HG03095 (cell line): Measurements from ENCODE around the gene LMTK2.

Source experiments
- ATAC-seq: cut with Tn5 transposase; IDR thresholded peaks from one replicate; pipeline ENCODE4 v1.9.1; 2021; ENCODE audit warnings: moderate library complexity; ENCODE audit not compliant: unreplicated experiment

Gene LMTK2

GRCh38 chr7:98231493-98232262 is 125.0 kb downstream of the LMTK2 start:
- no peak for ATAC-seq

- no peak for ATAC-seq
Observed at GRCh38 chr7:98232263-98232585, 125.6 kb downstream of the LMTK2 start.

DNA sequence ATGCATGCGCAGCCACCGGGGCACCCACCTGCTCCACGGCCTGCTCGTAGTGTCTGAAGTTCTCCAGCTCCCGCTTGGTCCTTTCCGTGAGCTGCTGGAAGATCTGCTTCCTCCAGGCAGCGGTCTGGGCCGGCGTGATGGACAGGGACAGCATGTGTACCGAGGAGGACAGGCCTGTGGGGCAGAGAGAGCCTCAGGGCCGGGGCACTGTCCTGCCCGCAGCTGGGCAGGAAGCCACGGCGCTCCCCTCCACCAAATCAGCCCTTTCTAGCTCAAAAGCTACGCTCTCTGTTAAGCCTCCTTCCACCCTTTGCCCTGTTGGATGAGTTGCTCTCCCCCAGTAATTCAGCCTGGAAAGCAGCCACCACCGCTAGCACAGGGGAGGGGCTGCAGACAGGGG is 126.1 kb downstream of the LMTK2 start:
- ATAC-seq, result no peak

DNA sequence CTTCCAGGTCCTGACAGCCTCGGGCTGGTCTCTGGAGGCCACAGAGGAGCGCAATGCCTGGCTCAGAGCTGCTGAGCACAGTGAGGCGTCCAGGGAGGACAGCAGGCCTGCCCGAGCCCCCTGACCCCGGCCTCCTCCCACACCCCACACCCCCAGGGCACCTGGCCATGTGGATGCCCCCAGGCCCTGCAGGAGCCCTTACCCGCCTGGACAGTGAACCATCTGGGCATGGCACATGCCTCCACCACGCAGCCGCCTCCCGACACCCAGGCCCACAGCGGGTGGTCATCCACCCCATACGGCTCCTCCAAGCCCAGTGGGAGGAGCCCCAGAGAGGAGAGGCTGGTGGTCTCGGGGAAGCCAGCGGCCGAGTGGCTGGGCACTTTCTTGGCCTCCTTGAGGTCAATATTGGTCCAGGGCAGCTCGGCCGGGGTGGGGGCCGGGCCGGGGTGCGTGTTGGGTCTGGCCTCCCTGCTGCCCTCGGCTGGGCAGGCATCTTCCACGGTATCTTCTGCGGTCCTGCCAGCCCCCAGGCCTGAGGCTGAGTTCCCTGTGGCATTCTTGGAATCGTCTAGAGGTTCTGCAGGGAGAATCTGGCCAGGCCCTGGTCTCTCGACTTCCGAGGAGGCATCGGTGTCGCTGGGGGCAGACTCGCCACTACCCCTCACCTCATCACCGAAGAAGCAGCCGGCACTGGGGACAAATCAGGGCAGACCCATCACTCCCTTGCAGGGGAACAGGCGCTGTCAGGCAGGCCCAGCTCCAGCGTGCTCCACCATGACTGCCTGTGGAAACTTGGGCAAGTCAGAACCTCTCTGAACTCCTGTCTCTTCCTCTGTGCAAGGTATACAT is 126.8 kb downstream of the LMTK2 start:
- no peak for ATAC-seq

DNA sequence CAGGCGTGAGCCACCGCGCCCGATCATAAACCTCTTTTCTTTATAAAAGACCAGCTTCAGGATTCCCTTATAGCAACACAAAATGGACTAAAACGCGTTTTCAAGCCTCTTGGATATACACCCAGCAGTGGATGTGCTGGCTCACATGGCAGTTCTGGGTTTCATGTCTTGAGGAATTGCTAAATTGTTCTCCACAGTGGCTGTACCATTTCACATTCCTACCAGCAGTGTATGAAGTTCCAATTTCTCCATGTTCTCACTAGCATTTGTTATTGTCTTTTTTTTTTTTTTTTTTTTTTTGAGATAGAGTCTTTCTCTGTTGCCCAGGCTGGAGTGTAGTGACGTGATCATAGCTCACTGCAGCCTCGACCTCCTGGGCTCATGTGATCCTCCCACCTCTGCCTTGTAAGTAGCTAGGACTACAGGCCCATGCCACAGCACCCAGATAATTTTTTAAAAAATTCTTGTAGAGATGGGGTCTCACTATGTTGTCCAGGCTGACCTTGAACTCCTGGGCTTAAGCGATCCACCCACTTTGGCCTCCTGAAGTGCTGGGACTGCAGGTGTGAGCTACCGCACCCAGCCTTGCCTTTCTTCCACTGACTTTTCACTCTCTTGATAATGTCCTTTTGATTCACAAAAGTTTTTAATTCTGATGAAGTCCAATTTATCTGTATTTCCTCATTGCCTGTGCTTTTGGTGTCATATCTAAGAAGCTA is 127.9 kb downstream of the LMTK2 start:
- no peak for ATAC-seq

DNA sequence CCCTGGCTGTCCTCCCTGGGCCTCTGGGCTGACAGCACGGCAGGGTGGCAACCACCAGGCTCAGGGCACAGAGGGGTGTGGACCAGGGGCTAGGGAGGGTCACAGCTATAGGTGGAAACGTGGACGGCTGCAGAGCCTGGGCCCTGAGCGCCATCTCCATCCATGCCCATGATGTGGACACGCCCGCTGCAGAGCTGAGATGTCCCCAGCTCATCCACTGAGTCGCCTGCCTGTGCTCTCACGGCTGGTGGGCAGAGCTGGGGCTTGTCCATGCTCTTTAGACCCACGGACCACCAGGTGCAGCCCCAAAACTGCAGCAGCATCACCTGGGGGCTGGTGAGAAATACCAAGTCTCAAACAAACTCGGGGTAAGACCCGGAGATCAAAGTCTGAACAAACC is 129.2 kb downstream of the LMTK2 start:
- ATAC-seq, result no peak

GRCh38 chr7:98236355-98237185 is 129.9 kb downstream of the LMTK2 start:
- ATAC-seq, result no peak

- ATAC-seq, result no peak
Observed at GRCh38 chr7:98238076-98238475, 131.4 kb downstream of the LMTK2 start.

DNA sequence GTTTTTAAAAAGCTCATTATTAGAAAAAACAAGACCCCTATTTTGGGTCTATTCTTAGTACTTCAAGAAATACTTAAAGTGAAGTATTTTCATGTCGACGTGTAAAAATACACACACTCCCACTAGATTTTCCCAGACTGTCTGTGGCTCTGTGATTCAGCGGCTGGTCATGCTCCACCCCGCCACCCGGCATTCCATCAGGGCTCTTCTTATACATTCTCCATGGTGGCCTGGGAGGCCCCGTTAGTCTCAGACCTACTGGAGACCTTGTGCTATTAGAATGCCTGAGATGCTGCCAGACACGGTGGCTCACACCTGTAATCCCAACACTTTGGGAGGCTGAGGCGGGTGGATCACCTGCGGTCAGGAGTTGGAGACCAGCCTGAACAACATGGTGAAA is 132.3 kb downstream of the LMTK2 start:
- ATAC-seq, result no peak

DNA sequence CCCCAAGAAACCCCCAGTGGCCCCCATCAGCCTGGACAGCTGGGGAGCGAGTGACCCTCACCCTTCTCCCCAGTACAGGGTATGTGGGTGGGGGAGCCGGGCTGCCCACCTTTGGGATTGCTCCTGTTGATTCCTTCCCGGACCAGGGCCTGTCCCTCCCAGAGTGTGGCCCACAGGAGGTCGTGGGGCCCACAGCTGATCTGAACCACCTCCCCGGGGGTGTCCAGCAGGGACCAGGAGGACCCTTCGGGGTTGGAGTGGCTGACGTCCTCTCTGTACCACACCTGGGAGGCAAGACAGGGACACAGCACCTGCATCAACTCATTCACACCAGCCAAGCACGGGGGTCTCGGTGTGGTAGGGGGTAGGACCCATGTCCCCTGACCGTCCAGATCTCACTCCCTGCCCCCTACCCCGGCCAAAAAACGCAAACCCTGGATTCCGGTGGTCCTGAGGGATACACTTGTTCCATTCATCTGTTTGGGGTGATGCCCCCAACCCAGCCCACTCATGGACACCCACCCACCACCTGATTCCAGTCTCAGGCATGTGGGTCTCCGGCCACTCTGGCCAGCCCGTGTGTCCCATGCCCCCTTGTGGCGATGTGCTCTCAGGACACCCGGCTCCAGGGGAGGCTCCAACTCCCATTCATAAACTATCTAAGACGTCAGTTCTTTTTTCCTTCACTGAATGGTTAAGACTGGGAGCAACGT is 134.5 kb downstream of the LMTK2 start:
- ATAC-seq, result peak; percentile 60

- no peak for ATAC-seq
Observed at GRCh38 chr7:98241674-98242241, 135.1 kb downstream of the LMTK2 start.

DNA sequence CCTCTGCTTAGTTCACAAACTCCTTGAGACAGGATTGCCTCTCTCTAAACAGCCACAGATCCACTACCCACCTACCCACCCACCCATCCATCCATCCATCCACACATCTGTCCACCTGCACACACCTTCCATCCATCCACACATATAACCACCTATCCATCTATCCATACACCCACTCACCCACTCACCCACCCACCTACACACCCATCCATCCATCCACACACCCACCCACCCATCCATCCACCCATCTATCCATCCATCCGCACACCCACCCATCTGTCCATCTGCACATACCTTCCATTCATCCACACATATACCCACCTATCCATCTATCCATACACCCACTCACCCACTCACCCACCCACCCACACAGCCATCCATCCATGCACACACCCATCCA is 135.7 kb downstream of the LMTK2 start:
- ATAC-seq, result no peak

- no peak for ATAC-seq
Observed at GRCh38 chr7:98242934-98243333, 136.3 kb downstream of the LMTK2 start.

GRCh38 chr7:98244871-98245270 is 138.2 kb downstream of the LMTK2 start:
- no peak for ATAC-seq

GRCh38 chr7:98248156-98248555 is 141.5 kb downstream of the LMTK2 start:
- ATAC-seq, result no peak

DNA sequence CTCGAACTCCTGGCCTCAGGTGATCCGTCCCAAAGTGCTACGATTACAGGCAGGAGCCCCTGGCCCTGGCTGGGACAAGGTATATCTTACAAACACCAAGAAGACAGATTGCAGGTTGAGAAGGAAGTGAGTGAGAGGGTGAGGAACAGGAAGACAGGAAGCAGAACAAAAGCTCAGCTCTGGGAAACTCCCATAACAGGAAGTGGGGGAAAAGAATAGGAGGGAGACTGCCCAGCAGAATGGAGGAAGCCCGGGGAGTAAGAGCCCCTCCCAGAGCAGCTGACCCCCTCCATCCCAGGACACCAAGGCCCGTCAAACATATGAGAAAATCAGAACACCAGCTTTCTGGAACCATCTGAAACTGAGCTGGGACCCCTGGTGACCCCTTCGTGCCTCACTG is 142.4 kb downstream of the LMTK2 start:
- no peak for ATAC-seq

DNA sequence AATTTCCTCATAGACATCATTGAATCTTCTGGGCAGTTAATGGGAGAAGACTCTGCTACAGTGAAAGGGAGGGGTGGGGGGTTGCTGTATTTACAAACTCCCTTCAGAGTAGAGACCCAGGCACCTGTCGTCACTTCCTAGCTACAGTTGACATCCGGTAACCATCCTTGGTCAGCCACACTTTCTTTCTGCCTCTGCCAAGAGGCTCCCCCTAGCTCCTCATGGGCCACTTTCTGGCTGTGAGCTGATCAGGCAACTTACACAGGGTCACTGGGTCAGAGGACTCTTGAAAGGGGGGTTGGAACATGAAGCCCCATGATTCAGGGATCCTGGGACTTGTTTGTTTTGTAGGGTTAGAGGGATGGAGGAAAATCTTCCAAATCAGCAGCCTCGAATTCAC is 144.1 kb downstream of the LMTK2 start:
- ATAC-seq, result no peak

DNA sequence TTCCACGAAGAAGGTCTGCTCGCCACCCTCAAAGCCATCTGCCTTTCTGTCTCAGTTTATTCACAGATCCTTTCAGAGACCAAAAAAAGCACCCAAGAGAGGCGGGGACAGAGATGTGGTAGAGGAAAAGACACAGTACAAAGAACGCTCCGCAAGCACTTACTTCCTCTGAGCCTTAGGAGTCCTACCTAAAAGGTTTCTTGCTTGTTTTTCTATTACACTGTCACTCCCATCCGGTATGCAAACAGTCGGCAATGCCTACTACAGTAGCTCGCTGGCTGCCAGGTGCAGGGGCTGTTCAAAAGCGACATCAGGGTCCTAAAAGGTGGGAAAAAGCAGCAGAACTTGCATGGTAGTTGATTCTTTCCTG is 144.6 kb downstream of the LMTK2 start:
- ATAC-seq, result peak; percentile 32

DNA sequence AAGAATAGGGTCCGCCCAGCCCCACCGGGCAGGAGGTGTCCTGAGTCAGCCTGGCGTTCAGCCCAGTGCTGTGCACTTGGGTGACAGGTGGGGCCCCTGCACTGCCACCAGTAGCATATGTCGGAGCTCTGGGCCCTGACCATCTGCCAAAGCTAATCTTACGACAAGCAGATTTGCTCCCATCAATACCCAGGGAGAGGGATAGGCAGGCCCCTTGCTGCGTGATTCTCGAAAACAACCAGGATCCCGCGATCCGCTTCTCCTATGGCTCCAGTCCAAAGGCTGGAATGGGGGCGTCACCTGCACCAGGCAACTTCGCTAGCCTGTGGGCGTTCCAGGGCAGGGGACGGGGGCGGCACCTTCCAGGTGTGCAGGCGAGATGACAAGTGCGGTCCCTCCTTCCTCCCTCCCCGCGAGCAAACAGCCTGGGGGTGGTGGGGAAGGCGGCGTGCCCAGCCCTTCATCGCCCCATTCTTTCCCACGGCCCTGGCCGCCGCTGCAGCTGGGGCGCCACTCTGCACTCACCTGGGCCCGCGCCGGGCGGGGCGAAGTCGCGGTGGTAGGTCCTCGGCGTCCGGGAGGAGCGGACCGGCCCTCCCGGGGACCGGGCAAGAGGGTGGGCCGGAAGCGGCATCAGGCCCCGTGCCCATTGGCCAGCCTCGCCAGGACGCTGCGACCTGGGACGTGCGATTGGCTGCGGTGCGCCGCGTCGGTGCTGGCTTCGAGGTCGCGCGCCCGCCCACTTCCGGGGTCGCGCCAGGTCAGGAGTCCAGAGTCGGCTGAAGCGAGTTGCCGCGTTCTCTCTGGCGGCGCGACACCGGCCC is 145.2 kb downstream of the LMTK2 start, which contains the start of gene TECPR1:
Gene TECPR1 (minus strand): TSS at position 632 of the 824 bp plus-strand sequence. CDS start 6,086 bp downstream, outside the sequence.
- peak; percentile 95 for ATAC-seq
